MM.1S (cell line): Measurements from ENCODE around the gene COQ3.

ENCODE experiments used
- DNase-seq: peaks from one replicate; pipeline ENCODE4 v3.0.0-alpha.2; 2015
- H2AFZ ChIP-seq: fragments of 300-600 bp; sonication (generic); 2 replicates; pipeline ENCODE4 v1.6.0; 2016; ENCODE audit warnings: antibody characterized with exemption, low read length
- H3F3A ChIP-seq: fragments of 300-600 bp; sonication (generic); 2 replicates; pipeline ENCODE4 v1.6.1; 2016; ENCODE audit warnings: mild to moderate bottlenecking, antibody characterized with exemption, low read length, moderate library complexity, mixed read lengths; ENCODE audit not compliant: insufficient read depth
- H3K27ac ChIP-seq: fragments of 300-600 bp; sonication (generic); 2 replicates; pipeline ENCODE4 v1.5.1; 2016; ENCODE audit warnings: mild to moderate bottlenecking, low read length
- H3K27me3 ChIP-seq: fragments of 300-600 bp; sonication (generic); replicated peaks from 2 replicates; pipeline ENCODE4 v1.6.0; 2016; ENCODE audit warnings: low read length; ENCODE audit not compliant: insufficient read depth
- H3K36me3 ChIP-seq: fragments of 300-600 bp; sonication (generic); replicated peaks from 2 replicates; pipeline ENCODE4 v1.6.1; 2016; ENCODE audit warnings: mild to moderate bottlenecking, low read length, mixed read lengths; ENCODE audit not compliant: insufficient read depth
- H3K4me1 ChIP-seq: fragments of 300-600 bp; sonication (generic); 2 replicates; pipeline ENCODE4 v1.6.1; 2016; ENCODE audit warnings: low read length, mixed read lengths
- H3K4me2 ChIP-seq: fragments of 300-600 bp; sonication (generic); 2 replicates; pipeline ENCODE4 v1.6.0; 2016; ENCODE audit warnings: low read depth, low read length
- H3K4me3 ChIP-seq: fragments of 300-600 bp; sonication (generic); 2 replicates; pipeline ENCODE4 v1.5.1; 2016; ENCODE audit warnings: low read length, mixed read lengths
- H3K79me2 ChIP-seq: fragments of 300-600 bp; sonication (generic); 2 replicates; pipeline ENCODE4 v1.6.1; 2016; ENCODE audit warnings: mixed run types, low read length, mixed read lengths
- H3K9ac ChIP-seq: fragments of 300-600 bp; sonication (generic); 2 replicates; pipeline ENCODE4 v1.6.1; 2016; ENCODE audit warnings: low read length, mixed read lengths
- H3K9me2 ChIP-seq: fragments of 300-600 bp; sonication (generic); replicated peaks from 2 replicates; pipeline ENCODE4 v1.6.1; 2016; ENCODE audit warnings: mild to moderate bottlenecking, low read length, mixed read lengths; ENCODE audit not compliant: insufficient read depth
- H3K9me3 ChIP-seq: fragments of 300-600 bp; sonication (generic); replicated peaks from 2 replicates; pipeline ENCODE4 v1.6.1; 2016; ENCODE audit warnings: mild to moderate bottlenecking, low read length, mixed read lengths; ENCODE audit not compliant: insufficient read depth
- H4K20me1 ChIP-seq: fragments of 300-600 bp; sonication (generic); 2 replicates; pipeline ENCODE4 v1.6.1; 2016; ENCODE audit warnings: mild to moderate bottlenecking, low read length, moderate library complexity, mixed read lengths; ENCODE audit not compliant: insufficient read depth
- EZH2 ChIP-seq: fragments of 300-600 bp; sonication (generic); optimal IDR thresholded peaks from 2 replicates; pipeline ENCODE3; 2017; ENCODE audit warnings: low read depth, mild to moderate bottlenecking, antibody characterized with exemption, low read length, mixed read lengths
- EZH2phosphoT487 ChIP-seq: fragments of 300-600 bp; sonication (generic); IDR thresholded peaks from 2 replicates; pipeline ENCODE4 v1.6.1; 2018; ENCODE audit warnings: antibody characterized with exemption, low read length
- TF ChIP-seq, protein P1 (sequence below): fragments of 300-600 bp; sonication (generic); IDR thresholded peaks from 2 replicates; pipeline ENCODE4 v1.5.1; 2016; ENCODE audit warnings: antibody characterized with exemption, low read length, mixed read lengths

Gene COQ3

GRCh38 chr6:99347804-99348203 is 46.2 kb downstream of the COQ3 start:
- no peak overlapping the region for H2AFZ ChIP-seq
- H3K4me2 ChIP-seq: no peak overlapping the region
- no peak for DNase-seq
- H3K4me1 ChIP-seq: no peaks in the 10 kb centered on the region
- no peak overlapping the region for H3K9ac ChIP-seq
- TF ChIP-seq EZH2phosphoT487 (no peak), EZH2 (no peak)
- TF ChIP-seq, protein P1, sequence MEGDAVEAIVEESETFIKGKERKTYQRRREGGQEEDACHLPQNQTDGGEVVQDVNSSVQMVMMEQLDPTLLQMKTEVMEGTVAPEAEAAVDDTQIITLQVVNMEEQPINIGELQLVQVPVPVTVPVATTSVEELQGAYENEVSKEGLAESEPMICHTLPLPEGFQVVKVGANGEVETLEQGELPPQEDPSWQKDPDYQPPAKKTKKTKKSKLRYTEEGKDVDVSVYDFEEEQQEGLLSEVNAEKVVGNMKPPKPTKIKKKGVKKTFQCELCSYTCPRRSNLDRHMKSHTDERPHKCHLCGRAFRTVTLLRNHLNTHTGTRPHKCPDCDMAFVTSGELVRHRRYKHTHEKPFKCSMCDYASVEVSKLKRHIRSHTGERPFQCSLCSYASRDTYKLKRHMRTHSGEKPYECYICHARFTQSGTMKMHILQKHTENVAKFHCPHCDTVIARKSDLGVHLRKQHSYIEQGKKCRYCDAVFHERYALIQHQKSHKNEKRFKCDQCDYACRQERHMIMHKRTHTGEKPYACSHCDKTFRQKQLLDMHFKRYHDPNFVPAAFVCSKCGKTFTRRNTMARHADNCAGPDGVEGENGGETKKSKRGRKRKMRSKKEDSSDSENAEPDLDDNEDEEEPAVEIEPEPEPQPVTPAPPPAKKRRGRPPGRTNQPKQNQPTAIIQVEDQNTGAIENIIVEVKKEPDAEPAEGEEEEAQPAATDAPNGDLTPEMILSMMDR: no peak
- H3K27ac ChIP-seq: no peak overlapping the region
- H3K4me3 ChIP-seq: no peak overlapping the region
- H3F3A ChIP-seq: peaks cover 6% of the 10 kb centered on the region; the same call in 1 of the 2 replicates
- H3K9me2 ChIP-seq: no peaks in the 10 kb centered on the region
- H4K20me1 ChIP-seq: no peaks in the 10 kb centered on the region
- H3K79me2 ChIP-seq: no peaks in the 10 kb centered on the region
- H3K36me3 ChIP-seq: no peaks in the 10 kb centered on the region
- H3K9me3 ChIP-seq: no peaks in the 10 kb centered on the region
- no peaks in the 10 kb centered on the region for H3K27me3 ChIP-seq

DNA sequence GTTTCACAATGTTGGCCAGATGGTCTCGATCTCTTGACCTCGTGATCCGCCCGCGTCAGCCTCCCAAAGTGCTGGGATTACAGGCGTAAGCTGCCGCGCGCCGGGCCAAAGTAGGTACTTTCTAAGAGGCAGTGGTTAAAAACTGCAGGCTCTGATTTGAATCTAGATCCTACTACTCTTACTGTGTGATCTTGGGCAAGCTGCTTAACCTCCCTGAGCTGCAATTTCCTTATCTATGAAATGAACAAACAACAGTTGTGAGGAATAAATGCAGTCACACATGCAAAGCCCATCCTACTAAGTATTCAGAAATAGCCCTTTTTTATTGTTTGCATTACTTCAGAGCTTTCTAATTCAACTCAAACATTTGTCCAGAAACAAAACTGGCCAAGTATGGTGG is 47.4 kb downstream of the COQ3 start:
- H3K36me3 ChIP-seq: no peaks in the 10 kb centered on the region
- H3K27ac ChIP-seq: no peak overlapping the region
- peaks cover 6% of the 10 kb centered on the region; the same call in 1 of the 2 replicates for H3F3A ChIP-seq
- H3K4me2 ChIP-seq: no peak overlapping the region
- no peaks in the 10 kb centered on the region for H3K9me3 ChIP-seq
- H3K9ac ChIP-seq: no peak overlapping the region
- H3K4me3 ChIP-seq: no peak overlapping the region
- H3K79me2 ChIP-seq: no peaks in the 10 kb centered on the region
- TF ChIP-seq EZH2 (no peak), EZH2phosphoT487 (no peak)
- TF ChIP-seq, protein P1: no peak
- no peak overlapping the region for H2AFZ ChIP-seq
- no peaks in the 10 kb centered on the region for H4K20me1 ChIP-seq
- no peak for DNase-seq
- H3K4me1 ChIP-seq: no peaks in the 10 kb centered on the region
- H3K27me3 ChIP-seq: no peaks in the 10 kb centered on the region
- no peaks in the 10 kb centered on the region for H3K9me2 ChIP-seq

DNA sequence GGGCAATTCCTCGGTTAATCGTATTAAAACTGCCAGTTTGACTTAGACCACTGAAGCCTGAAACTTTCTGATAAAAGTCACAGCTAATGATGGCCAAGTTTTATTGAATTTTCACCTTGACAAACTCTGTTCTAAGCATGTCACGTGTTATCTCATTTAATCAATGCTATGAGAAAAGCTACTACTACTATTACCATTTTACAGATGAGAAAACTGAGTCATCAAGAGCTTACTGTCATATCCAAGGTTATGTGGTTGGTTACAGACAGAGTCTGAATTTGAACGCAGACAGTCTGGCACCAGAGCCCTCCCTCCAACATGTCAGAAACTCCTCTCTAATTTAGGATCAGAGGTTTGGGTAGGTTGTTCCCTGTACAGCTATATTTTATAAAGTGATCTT is 48.8 kb downstream of the COQ3 start:
- no peak overlapping the region for H3K27ac ChIP-seq
- no peaks in the 10 kb centered on the region for H3K4me1 ChIP-seq
- no peaks in the 10 kb centered on the region for H3K9me3 ChIP-seq
- DNase-seq: no peak
- H3K79me2 ChIP-seq: no peaks in the 10 kb centered on the region
- no peaks in the 10 kb centered on the region for H3K36me3 ChIP-seq
- H4K20me1 ChIP-seq: no peaks in the 10 kb centered on the region
- no peak overlapping the region for H3K9ac ChIP-seq
- H3F3A ChIP-seq: peaks cover 6% of the 10 kb centered on the region; the same call in 1 of the 2 replicates
- no peaks in the 10 kb centered on the region for H3K9me2 ChIP-seq
- TF ChIP-seq, protein P1: no peak
- no peak for TF ChIP-seq EZH2phosphoT487
- TF ChIP-seq EZH2: no peak
- no peak overlapping the region for H3K4me3 ChIP-seq
- no peak overlapping the region for H3K4me2 ChIP-seq
- no peaks in the 10 kb centered on the region for H3K27me3 ChIP-seq
- H2AFZ ChIP-seq: no peak overlapping the region
